IMR-90 (cell line): ENCODE data around the gene ALOX15B. TPM values are rescaled to one million over a fixed set of nuclear protein-coding genes. Genes with fewer than 3 reads are reported as not detected.

Source experiments
- ATAC-seq: fragments of 200-7000 bp; cut with Tn5 transposase; 2 replicates; pipeline ENCODE4 v1.9.1; 2020; ENCODE audit warnings: low read depth, mild to moderate bottlenecking, moderate library complexity
- BruUV-seq: library from RNA; stranded (reverse); fragments of 400-500 nt; replicated peaks from 2 replicates; lab custom pipeline; 2021; lab: Mats Ljungman, UMichigan
- CTCF ChIA-PET: fragments of 300-600 bp; formaldehyde crosslinking; extraction: SDS; loops from one replicate; lab custom pipeline; 2021; ENCODE audit warnings: antibody characterized with exemption; lab: Yijun Ruan, JAX
- POLR2A ChIA-PET: fragments of 300-600 bp; sonication (Branson Sonifier 250); formaldehyde crosslinking; loops from one replicate; lab custom pipeline; 2022; ENCODE audit warnings: antibody characterized with exemption; ENCODE audit not compliant: unreplicated experiment; lab: Charles Lee
- DNase-seq: peaks from one replicate; pipeline ENCODE4 v3.0.0; 2013
- H2AFZ ChIP-seq: replicated peaks from 2 replicates; pipeline ENCODE3; 2013; ENCODE audit warnings: low read length, mild to moderate bottlenecking; ENCODE audit not compliant: poor library complexity
- H2AK5ac ChIP-seq: 2 replicates; pipeline ENCODE4 v1.6.1; 2013; ENCODE audit warnings: low read depth, low read length, inconsistent platforms
- H2AK9ac ChIP-seq: replicated peaks from 2 replicates; pipeline ENCODE3; 2013; ENCODE audit warnings: mild to moderate bottlenecking, low read depth, low read length, moderate library complexity; ENCODE audit not compliant: poor library complexity
- H2BK120ac ChIP-seq: 2 replicates; pipeline ENCODE4 v1.6.1; 2013; ENCODE audit warnings: low read depth, low read length, inconsistent platforms
- H2BK15ac ChIP-seq: 3 replicates; pipeline ENCODE4 v1.6.1; 2013; ENCODE audit warnings: low read depth, low read length, inconsistent platforms
- H2BK20ac ChIP-seq: 2 replicates; pipeline ENCODE4 v1.6.1; 2013; ENCODE audit warnings: low read depth, mild to moderate bottlenecking, inconsistent platforms, low read length, moderate library complexity
- H2BK5ac ChIP-seq: 2 replicates; pipeline ENCODE4 v1.6.1; 2013; ENCODE audit warnings: mild to moderate bottlenecking, low read depth, low read length, inconsistent platforms; ENCODE audit not compliant: poor library complexity, severe bottlenecking
- H3K14ac ChIP-seq: replicated peaks from 2 replicates; pipeline ENCODE4 v1.6.1; 2013; ENCODE audit warnings: low read depth, low read length, inconsistent platforms
- H3K18ac ChIP-seq: 2 replicates; pipeline ENCODE4 v1.6.1; 2013; ENCODE audit warnings: low read depth, low read length, control low read depth
- H3K23ac ChIP-seq: 2 replicates; pipeline ENCODE4 v1.6.1; 2013; ENCODE audit warnings: low read depth, low read length, inconsistent platforms
- H3K27ac ChIP-seq: 2 replicates; pipeline ENCODE4 v1.5.1; 2013; ENCODE audit warnings: mild to moderate bottlenecking, control low read depth, low read length; ENCODE audit not compliant: insufficient read depth
- H3K27me3 ChIP-seq: 2 replicates; pipeline ENCODE4 v1.6.1; 2013; ENCODE audit warnings: low read length; ENCODE audit not compliant: control insufficient read depth, insufficient read depth
- H3K36me3 ChIP-seq: 2 replicates; pipeline ENCODE4 v1.6.1; 2013; ENCODE audit warnings: low read length, mixed read lengths; ENCODE audit not compliant: control insufficient read depth, insufficient read depth
- H3K4ac ChIP-seq: 2 replicates; pipeline ENCODE4 v1.6.1; 2013; ENCODE audit warnings: low read depth, low read length, inconsistent platforms
- H3K4me1 ChIP-seq: 2 replicates; pipeline ENCODE4 v1.6.1; 2013; ENCODE audit warnings: low read length, mixed read lengths; ENCODE audit not compliant: control insufficient read depth, insufficient read depth
- H3K4me2 ChIP-seq: 2 replicates; pipeline ENCODE4 v1.6.1; 2013; ENCODE audit warnings: low read depth, mild to moderate bottlenecking, control low read depth, low read length, moderate library complexity
- H3K4me3 ChIP-seq: 2 replicates; pipeline ENCODE4 v1.5.1; 2013; ENCODE audit warnings: low read depth, mild to moderate bottlenecking, control low read depth, low read length, moderate library complexity; ENCODE audit not compliant: insufficient read depth
- H3K56ac ChIP-seq: 2 replicates; pipeline ENCODE4 v1.6.1; 2013; ENCODE audit warnings: low read length, inconsistent platforms; ENCODE audit not compliant: insufficient read depth; ENCODE audit errors: extremely low read depth
- H3K79me1 ChIP-seq, 2 experiments: 2 replicates each; pipeline ENCODE4 v1.6.1; 2013; ENCODE audit warnings: low read length in 2 of 2, inconsistent platforms in 1 of 2, low read depth in 1 of 2
- H3K9ac ChIP-seq: 2 replicates; pipeline ENCODE4 v1.6.1; 2013; ENCODE audit warnings: low read depth, low read length, control low read depth
- H3K9me1 ChIP-seq: 2 replicates; pipeline ENCODE4 v1.6.1; 2013; ENCODE audit warnings: low read length, inconsistent platforms; ENCODE audit not compliant: insufficient read depth
- H3K9me3 ChIP-seq: 2 replicates; pipeline ENCODE4 v1.6.1; 2013; ENCODE audit warnings: low read length; ENCODE audit not compliant: control insufficient read depth, insufficient read depth
- H4K20me1 ChIP-seq: 2 replicates; pipeline ENCODE4 v1.6.1; 2013; ENCODE audit warnings: low read length, inconsistent platforms; ENCODE audit not compliant: insufficient read depth
- H4K5ac ChIP-seq: 2 replicates; pipeline ENCODE4 v1.6.1; 2013; ENCODE audit warnings: mild to moderate bottlenecking, low read depth, low read length, control low read depth
- H4K8ac ChIP-seq, 2 experiments: 2 replicates each; pipeline ENCODE4 v1.6.1; 2013; ENCODE audit warnings: low read depth in 2 of 2, low read length in 2 of 2, control low read depth in 1 of 2, inconsistent platforms in 1 of 2
- H4K91ac ChIP-seq: 2 replicates; pipeline ENCODE4 v1.6.1; 2013; ENCODE audit warnings: low read depth, low read length, inconsistent platforms; ENCODE audit not compliant: insufficient read depth
- CEBPB ChIP-seq: IDR thresholded peaks from 2 replicates; pipeline ENCODE4 v1.6.1; 2012; ENCODE audit warnings: low read depth, low read length, improper control_type of control experiment
- CHD1 ChIP-seq: IDR thresholded peaks from 2 replicates; pipeline ENCODE4 v1.6.1; 2012; ENCODE audit warnings: low read depth, low read length, improper control_type of control experiment
- FOS ChIP-seq: fragments of 150-350 bp; IDR thresholded peaks from 2 replicates; pipeline ENCODE4 v1.6.1; 2016; ENCODE audit warnings: low read depth, low read length
- MAFK ChIP-seq: IDR thresholded peaks from 2 replicates; pipeline ENCODE4 v1.6.1; 2012; ENCODE audit warnings: low read depth, low read length, improper control_type of control experiment
- MAZ ChIP-seq: IDR thresholded peaks from 2 replicates; pipeline ENCODE4 v1.6.1; 2012; ENCODE audit warnings: low read depth, mild to moderate bottlenecking, low read length, improper control_type of control experiment, moderate library complexity, borderline replicate concordance
- RAD21 ChIP-seq: IDR thresholded peaks from 2 replicates; pipeline ENCODE4 v1.6.1; 2012; ENCODE audit warnings: low read length, improper control_type of control experiment
- RCOR1 ChIP-seq: IDR thresholded peaks from 2 replicates; pipeline ENCODE4 v1.6.1; 2012; ENCODE audit warnings: mild to moderate bottlenecking, low read length, improper control_type of control experiment; ENCODE audit not compliant: insufficient replicate concordance
- SMC3 ChIP-seq: fragments of 150-350 bp; IDR thresholded peaks from 2 replicates; pipeline ENCODE4 v1.6.1; 2016; ENCODE audit warnings: low read depth, mild to moderate bottlenecking, antibody characterized with exemption, low read length, moderate library complexity
- WGBS, 2 experiments: methylation state at CpG; one replicate each; pipeline versions ENCODE4 v1.1.5 to v1.1.7; 2013; ENCODE audit warnings: missing lambda C conversion rate in 2 of 2; ENCODE audit not compliant: insufficient read length in 1 of 2; ENCODE audit errors: extremely low coverage in 2 of 2; 5-methylcytosine and 5-hydroxymethylcytosine counted together
- dilution Hi-C: fragments of 300-500 bp; cut with HindIII; formaldehyde crosslinking; loops from one replicate; pipeline ENCODE4 v1.14.3; 2018; ENCODE audit warnings: low sequenced_read_pairs; ENCODE audit not compliant: unreplicated experiment
- in situ Hi-C: fragments of 300-500 bp; cut with MboI; formaldehyde crosslinking; loops from 3 replicates; pipeline ENCODE4 v1.14.3; 2019; ENCODE audit warnings: low sequenced_read_pairs, inconsistent platforms, mixed read lengths
- intact Hi-C: fragments of 100-400 bp; cut with micrococcal nuclease; formaldehyde crosslinking; loops from 2 replicates; pipeline ENCODE4 v1.10.0; 2022
- polyA plus RNA-seq, 3 experiments: library from polyadenylated mRNA; depleted of rRNA; stranded (reverse); fragments of >200 nt; gene quantifications; 2 replicates each; pipeline ENCODE4 v1.2.3, GENCODE V29; 2012; ENCODE audit warnings: low replicate concordance in 1 of 3
- total RNA-seq: library from RNA; depleted of rRNA; stranded (reverse); fragments of >200 nt; gene quantifications from 2 replicates; pipeline ENCODE4 v1.2.3, GENCODE V29; 2012
- TF ChIP-seq, protein P1 (sequence below): conservative IDR thresholded peaks from 2 replicates; pipeline ENCODE4 v1.5.1; 2012; ENCODE audit warnings: mild to moderate bottlenecking, low read depth, low read length, improper control_type of control experiment
- TF ChIP-seq, protein P2 (sequence below): fragments of 150-350 bp; IDR thresholded peaks from 2 replicates; pipeline ENCODE4 v1.6.1; 2016; ENCODE audit warnings: low read depth, mild to moderate bottlenecking, low read length, moderate library complexity, borderline replicate concordance

The ALOX15B gene
- total and polyA plus RNA-seq, 2 of the 4 experiments (the other 2 are of a cell fraction), result not detected

DNA sequence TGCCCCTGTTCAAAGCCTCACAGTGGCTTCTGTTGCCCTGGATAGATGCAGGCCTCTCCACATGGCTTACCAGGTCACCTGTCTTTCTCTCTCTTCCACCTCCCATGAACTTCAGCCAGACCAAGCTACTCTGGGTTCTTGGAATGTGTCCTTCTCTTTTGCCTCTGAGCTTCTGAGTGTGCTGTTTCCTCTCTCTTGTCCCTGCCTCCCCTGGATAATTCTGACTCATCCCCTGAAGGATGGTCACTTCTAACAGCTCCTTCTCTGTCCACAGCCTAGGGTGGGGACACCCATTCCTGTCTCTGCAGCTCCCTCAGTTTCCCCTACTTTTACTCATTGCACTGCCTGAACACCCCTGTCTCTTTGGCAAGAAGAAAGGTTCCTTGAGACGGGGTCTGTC, 33.5 kb upstream of the ALOX15B start:
- Histone ChIP-seq H3K56ac (no peak overlapping the region), H3K36me3 (no peaks in the 10 kb centered on the region), H2BK5ac (peak overlapping the region; percentile 68), H2AFZ (peak overlapping the region; percentile 84), H3K18ac (peak overlapping the region; percentile 7), H3K27me3 (peaks cover 56% of the 10 kb centered on the region), H2BK20ac (peak overlapping the region; percentile 71), H4K91ac (peak overlapping the region; percentile 68; the same call in 1 of the 2 replicates), H3K9ac (no peak overlapping the region), H2AK5ac (no peak overlapping the region; the same call in 1 of the 2 replicates), H3K4me2 (no peak overlapping the region), H3K14ac (peak overlapping the region; percentile 72), H3K9me1 (0 out of 2 replicates have a peak, but pooled peaks cover 5% of the 10 kb centered on the region), H3K27ac (0 out of 2 replicates have a peak overlapping the region, but pooled peaks have one; percentile 5), H2BK120ac (peak overlapping the region; percentile 78), H3K9me3 (no peaks in the 10 kb centered on the region), H3K79me1 (no peaks in the 10 kb centered on the region), H2AK9ac (peak overlapping the region; percentile 87), H3K4me1 (peaks cover 4% of the 10 kb centered on the region; the same call in 1 of the 2 replicates), H4K5ac (0 out of 2 replicates have a peak overlapping the region, but pooled peaks have one; percentile 1), H3K4ac (peak overlapping the region; percentile 77; the same call in 1 of the 2 replicates), H2BK15ac (peak overlapping the region; percentile 52; the same call in 1 of the 3 replicates), H3K23ac (peak overlapping the region; percentile 40; the same call in 1 of the 2 replicates), H3K4me3 (no peak overlapping the region), H4K20me1 (0 out of 2 replicates have a peak, but pooled peaks cover 5% of the 10 kb centered on the region), H4K8ac (peak overlapping the region in 1 of 2 experiments; percentile 62; a peak in 2 of 4 replicates)
- no CpG with 5 or more reads among the region's 1 CpG for WGBS, 2 experiments
- POLR2A ChIA-PET, result no interaction called here
- intact Hi-C loops (no loop called here), dilution Hi-C loops (no loop called here), in situ Hi-C loops (no loop called here)
- BruUV-seq, result no TSS peak
- TF ChIP-seq, protein P1, sequence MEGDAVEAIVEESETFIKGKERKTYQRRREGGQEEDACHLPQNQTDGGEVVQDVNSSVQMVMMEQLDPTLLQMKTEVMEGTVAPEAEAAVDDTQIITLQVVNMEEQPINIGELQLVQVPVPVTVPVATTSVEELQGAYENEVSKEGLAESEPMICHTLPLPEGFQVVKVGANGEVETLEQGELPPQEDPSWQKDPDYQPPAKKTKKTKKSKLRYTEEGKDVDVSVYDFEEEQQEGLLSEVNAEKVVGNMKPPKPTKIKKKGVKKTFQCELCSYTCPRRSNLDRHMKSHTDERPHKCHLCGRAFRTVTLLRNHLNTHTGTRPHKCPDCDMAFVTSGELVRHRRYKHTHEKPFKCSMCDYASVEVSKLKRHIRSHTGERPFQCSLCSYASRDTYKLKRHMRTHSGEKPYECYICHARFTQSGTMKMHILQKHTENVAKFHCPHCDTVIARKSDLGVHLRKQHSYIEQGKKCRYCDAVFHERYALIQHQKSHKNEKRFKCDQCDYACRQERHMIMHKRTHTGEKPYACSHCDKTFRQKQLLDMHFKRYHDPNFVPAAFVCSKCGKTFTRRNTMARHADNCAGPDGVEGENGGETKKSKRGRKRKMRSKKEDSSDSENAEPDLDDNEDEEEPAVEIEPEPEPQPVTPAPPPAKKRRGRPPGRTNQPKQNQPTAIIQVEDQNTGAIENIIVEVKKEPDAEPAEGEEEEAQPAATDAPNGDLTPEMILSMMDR, result no peak
- TF ChIP-seq CHD1, result no peak
- no peak for TF ChIP-seq MAFK
- TF ChIP-seq, protein P2, sequence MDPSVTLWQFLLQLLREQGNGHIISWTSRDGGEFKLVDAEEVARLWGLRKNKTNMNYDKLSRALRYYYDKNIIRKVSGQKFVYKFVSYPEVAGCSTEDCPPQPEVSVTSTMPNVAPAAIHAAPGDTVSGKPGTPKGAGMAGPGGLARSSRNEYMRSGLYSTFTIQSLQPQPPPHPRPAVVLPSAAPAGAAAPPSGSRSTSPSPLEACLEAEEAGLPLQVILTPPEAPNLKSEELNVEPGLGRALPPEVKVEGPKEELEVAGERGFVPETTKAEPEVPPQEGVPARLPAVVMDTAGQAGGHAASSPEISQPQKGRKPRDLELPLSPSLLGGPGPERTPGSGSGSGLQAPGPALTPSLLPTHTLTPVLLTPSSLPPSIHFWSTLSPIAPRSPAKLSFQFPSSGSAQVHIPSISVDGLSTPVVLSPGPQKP, result no peak
- TF ChIP-seq FOS, result no peak
- TF ChIP-seq RAD21, result no peak
- no peak for TF ChIP-seq RCOR1
- TF ChIP-seq CEBPB, result no peak
- TF ChIP-seq SMC3, result no peak
- TF ChIP-seq MAZ, result no peak
- ATAC-seq (peak; percentile 46), DNase-seq (no peak)
- CTCF ChIA-PET, result interaction anchor here (0.6 to 2.0 kb wide), 2 partner anchors 15 to 257 kb away, joined by 5 to 7 read pairs; no protein-coding TSS in a partner anchor
